HG02623 (cell line): ENCODE measurements around the gene FBXL20.

Experiments
- ATAC-seq: cut with Tn5 transposase; IDR thresholded peaks from one replicate; pipeline ENCODE4 v1.9.1; 2021; ENCODE audit warnings: moderate library complexity; ENCODE audit not compliant: unreplicated experiment

FBXL20 gene

GRCh38 chr17:39208893-39209292 lies 192.5 kb downstream of the FBXL20 start:
- ATAC-seq: no peak

DNA sequence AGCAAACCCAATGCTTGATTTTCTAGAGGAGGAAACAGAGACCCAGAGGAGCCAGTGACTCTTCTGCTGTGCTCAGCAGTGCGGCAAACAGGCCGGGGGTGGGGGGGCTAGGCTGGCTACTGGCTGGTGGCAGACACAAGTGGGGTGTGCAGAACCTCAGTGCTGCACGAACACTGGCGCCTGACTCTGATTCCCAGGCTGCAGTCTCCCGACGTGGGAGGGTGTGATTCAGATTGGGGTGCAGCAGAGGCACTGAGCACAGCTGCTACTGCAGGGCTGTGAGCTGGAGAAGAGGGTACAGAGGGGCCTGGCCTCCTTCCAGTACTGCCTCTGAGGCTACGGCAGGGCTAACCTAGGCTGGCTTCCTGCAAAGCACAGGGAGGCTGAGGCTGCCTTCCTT lies 193.3 kb downstream of the FBXL20 start:
- ATAC-seq: no peak

DNA sequence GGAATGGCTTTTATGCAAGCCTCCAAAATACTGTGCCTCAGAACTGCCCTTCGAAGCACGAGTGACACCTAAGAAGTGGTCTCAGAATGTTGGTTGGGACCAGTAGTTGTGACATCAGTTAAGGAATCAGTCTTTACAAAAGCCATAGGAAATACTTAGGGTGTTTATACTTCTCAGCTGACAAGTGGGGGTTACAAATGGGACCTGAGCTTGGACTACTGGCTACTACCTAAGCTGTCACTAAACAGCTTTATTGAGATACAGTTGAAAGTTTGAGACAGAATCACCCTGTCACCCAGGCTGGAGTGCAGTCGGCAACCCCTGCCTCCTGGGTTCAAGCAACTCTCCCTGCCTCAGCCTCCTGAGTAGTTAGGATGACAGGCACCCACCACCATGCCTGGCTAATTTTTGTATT lies 196.3 kb downstream of the FBXL20 start:
- no peak for ATAC-seq

DNA sequence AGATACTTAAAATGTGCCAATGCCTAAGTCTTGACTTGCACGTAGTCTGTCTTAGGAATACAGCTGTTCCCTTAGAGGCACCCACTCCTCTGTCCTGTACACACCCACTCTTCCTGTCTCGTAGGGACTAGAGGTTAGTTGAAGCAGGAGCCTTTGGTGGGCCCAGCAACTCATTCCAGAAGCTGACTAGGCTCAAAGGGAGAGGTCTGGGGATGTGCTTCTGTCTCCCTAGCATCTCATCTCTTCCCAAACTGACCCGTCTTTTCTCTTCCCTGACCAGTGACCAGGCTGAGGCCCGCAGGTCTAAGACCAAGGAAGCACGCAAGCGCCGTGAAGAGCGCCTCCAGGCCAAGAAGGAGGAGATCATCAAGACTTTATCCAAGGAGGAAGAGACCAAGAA lies 197.2 kb downstream of the FBXL20 start:
- ATAC-seq: no peak
